Measurements from ENCODE around the gene PGM1. TPM values are rescaled to one million over a fixed set of nuclear protein-coding genes. Genes with fewer than 3 reads are reported as not detected.

PGM1 gene
- total RNA-seq, 3 donors from 2014 or later (not counting 1 experiment from before 2014, with no cell fraction given) = 23.5 to 31.4 (median 23.7) TPM

GRCh38 chr1:63617450-63617849 is 24.2 kb downstream of the PGM1 start:
- DNase-seq (no peak), ATAC-seq (no peak)
- Histone ChIP-seq H3K4me1 (ENCODE audit: control insufficient read depth, insufficient read depth, low read length) (no peaks in the 10 kb centered on the region), H3K27ac (ENCODE audit: low read length) (no peak overlapping the region), H3K36me3 (ENCODE audit: control insufficient read depth, insufficient read depth, low read length) (peaks cover 2% of the 10 kb centered on the region), H3K4me3 (ENCODE audit: low read length) (no peak overlapping the region), H3K27me3 (ENCODE audit: control insufficient read depth, insufficient read depth, low read length) (no peaks in the 10 kb centered on the region), H3K9me3 (ENCODE audit: control insufficient read depth, insufficient read depth, low read length) (no peaks in the 10 kb centered on the region)
- Mint-ChIP-seq H3K27me3 (ENCODE audit: low read depth in 2 of 2) (no peaks in the 10 kb centered on the region), H3K4me1 (peaks cover 20 to 26% of the 10 kb centered on the region in 2 donors), H3K36me3 (no peaks in the 10 kb centered on the region), H3K4me3 (no peak overlapping the region), H3K9me3 (no peaks in the 10 kb centered on the region), H3K27ac (no peak overlapping the region)
- intact Hi-C loops (cut with micrococcal nuclease) = no loop called here
- 98% methylated on average over 5 of the region's 6 CpGs for WGBS (ENCODE audit: insufficient coverage)
- TF ChIP-seq, protein P1, sequence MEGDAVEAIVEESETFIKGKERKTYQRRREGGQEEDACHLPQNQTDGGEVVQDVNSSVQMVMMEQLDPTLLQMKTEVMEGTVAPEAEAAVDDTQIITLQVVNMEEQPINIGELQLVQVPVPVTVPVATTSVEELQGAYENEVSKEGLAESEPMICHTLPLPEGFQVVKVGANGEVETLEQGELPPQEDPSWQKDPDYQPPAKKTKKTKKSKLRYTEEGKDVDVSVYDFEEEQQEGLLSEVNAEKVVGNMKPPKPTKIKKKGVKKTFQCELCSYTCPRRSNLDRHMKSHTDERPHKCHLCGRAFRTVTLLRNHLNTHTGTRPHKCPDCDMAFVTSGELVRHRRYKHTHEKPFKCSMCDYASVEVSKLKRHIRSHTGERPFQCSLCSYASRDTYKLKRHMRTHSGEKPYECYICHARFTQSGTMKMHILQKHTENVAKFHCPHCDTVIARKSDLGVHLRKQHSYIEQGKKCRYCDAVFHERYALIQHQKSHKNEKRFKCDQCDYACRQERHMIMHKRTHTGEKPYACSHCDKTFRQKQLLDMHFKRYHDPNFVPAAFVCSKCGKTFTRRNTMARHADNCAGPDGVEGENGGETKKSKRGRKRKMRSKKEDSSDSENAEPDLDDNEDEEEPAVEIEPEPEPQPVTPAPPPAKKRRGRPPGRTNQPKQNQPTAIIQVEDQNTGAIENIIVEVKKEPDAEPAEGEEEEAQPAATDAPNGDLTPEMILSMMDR (IDR thresholded peaks at IDR 0.05) = no peak

DNA sequence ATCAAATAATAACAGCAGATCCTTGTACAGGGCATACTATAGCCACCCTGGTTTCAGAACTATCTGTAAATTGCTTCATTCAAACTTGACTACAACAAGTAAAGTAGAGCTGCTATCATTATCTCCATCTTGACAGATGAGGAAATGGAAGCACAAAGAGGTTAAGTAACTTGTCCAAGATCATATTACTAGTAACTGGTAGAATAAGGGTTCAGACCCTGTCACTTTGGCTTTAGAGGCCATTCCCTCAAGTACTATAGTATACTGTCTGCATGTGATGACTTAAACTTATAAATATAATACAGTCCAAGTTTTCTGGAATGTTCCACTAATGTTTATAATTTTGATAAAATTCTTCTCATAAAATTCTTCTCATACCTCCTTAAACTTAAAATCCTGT is 24.8 kb downstream of the PGM1 start:
- H3K4me1 Mint-ChIP-seq = peaks cover 18 to 26% of the 10 kb centered on the region in 2 donors
- DNase-seq (no peak), ATAC-seq (no peak)
- H3K27ac ChIP-seq (ENCODE audit: low read length) = no peak overlapping the region
- H3K4me3 ChIP-seq (ENCODE audit: low read length) = no peak overlapping the region
- no peaks in the 10 kb centered on the region for H3K9me3 Mint-ChIP-seq
- intact Hi-C loops (cut with micrococcal nuclease) = no loop called here
- H3K36me3 Mint-ChIP-seq = no peaks in the 10 kb centered on the region
- no peak overlapping the region for H3K4me3 Mint-ChIP-seq
- no peaks in the 10 kb centered on the region for H3K27me3 Mint-ChIP-seq (ENCODE audit: low read depth in 2 of 2)
- TF ChIP-seq, protein P1 (IDR thresholded peaks at IDR 0.05) = no peak
- H3K36me3 ChIP-seq (ENCODE audit: control insufficient read depth, insufficient read depth, low read length) = peaks cover 2% of the 10 kb centered on the region
- H3K27ac Mint-ChIP-seq = no peak overlapping the region
- no peaks in the 10 kb centered on the region for H3K27me3 ChIP-seq (ENCODE audit: control insufficient read depth, insufficient read depth, low read length)
- H3K4me1 ChIP-seq (ENCODE audit: control insufficient read depth, insufficient read depth, low read length) = no peaks in the 10 kb centered on the region
- no peaks in the 10 kb centered on the region for H3K9me3 ChIP-seq (ENCODE audit: control insufficient read depth, insufficient read depth, low read length)

DNA sequence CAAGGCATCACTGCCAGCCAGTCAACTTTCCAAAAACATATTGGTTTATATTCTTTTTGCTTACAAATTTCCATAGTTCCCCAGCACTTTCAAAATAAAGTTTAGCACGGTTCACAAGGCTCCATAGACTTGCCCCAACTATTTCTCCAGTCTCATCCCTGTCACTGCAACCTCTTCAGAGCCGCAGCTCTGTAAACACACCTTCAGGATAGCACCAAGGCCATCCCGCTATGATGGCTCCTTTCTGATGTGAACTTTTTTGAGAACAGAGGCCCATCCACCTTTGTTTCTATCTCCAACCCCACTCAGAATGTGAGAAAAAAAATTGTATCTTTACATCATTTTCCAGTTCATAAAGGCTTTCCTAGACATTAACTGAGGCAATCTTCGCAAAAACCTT is 26.3 kb downstream of the PGM1 start:
- 89% methylated on average over 3 of the region's 4 CpGs for WGBS (ENCODE audit: insufficient coverage)
- Histone ChIP-seq H3K27me3 (ENCODE audit: control insufficient read depth, insufficient read depth, low read length) (no peaks in the 10 kb centered on the region), H3K36me3 (ENCODE audit: control insufficient read depth, insufficient read depth, low read length) (peaks cover 2% of the 10 kb centered on the region), H3K4me3 (ENCODE audit: low read length) (no peak overlapping the region), H3K27ac (ENCODE audit: low read length) (no peak overlapping the region), H3K9me3 (ENCODE audit: control insufficient read depth, insufficient read depth, low read length) (no peaks in the 10 kb centered on the region), H3K4me1 (ENCODE audit: control insufficient read depth, insufficient read depth, low read length) (no peaks in the 10 kb centered on the region)
- intact Hi-C loops (cut with micrococcal nuclease) = no loop called here
- Mint-ChIP-seq H3K9me3 (no peaks in the 10 kb centered on the region), H3K4me3 (no peak overlapping the region), H3K36me3 (no peaks in the 10 kb centered on the region), H3K4me1 (peaks cover 21 to 23% of the 10 kb centered on the region in 2 donors), H3K27ac (no peak overlapping the region), H3K27me3 (ENCODE audit: low read depth in 2 of 2) (no peaks in the 10 kb centered on the region)
- ATAC-seq (no peak), DNase-seq (no peak)
- TF ChIP-seq, protein P1 (IDR thresholded peaks at IDR 0.05) = no peak

DNA sequence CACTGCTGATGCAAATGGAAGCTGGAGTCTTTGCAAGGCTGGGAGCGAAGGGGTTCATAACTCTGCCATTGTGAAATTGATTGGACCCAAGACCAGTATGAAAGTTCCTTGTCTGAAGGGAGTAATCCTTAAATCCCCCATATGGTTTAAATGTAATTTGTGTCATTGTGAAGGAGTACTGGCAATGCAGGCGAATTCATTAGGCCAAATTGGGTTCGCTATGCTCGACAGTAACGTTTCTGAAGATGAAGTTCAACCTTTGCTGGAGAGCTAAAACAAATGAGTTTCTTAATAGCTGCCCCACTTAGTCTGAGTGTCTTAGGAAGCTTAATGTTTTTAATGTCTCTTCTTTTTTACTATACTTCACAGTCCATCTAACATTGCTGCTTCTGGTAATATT is 27.5 kb downstream of the PGM1 start:
- Mint-ChIP-seq H3K9me3 (no peaks in the 10 kb centered on the region), H3K4me1 (peaks cover 26 to 27% of the 10 kb centered on the region in 2 donors), H3K36me3 (no peaks in the 10 kb centered on the region), H3K27ac (no peak overlapping the region), H3K27me3 (ENCODE audit: low read depth in 2 of 2) (no peaks in the 10 kb centered on the region), H3K4me3 (no peak overlapping the region)
- H3K27me3 ChIP-seq (ENCODE audit: control insufficient read depth, insufficient read depth, low read length) = no peaks in the 10 kb centered on the region
- DNase-seq (no peak), ATAC-seq (no peak)
- H3K27ac ChIP-seq (ENCODE audit: low read length) = no peak overlapping the region
- TF ChIP-seq, protein P1 (IDR thresholded peaks at IDR 0.05) = no peak
- H3K4me3 ChIP-seq (ENCODE audit: low read length) = no peak overlapping the region
- H3K36me3 ChIP-seq (ENCODE audit: control insufficient read depth, insufficient read depth, low read length) = peaks cover 2% of the 10 kb centered on the region
- intact Hi-C loops (cut with micrococcal nuclease) = no loop called here
- 95% methylated on average over 5 of the region's 5 CpGs for whole genome bisulfite sequencing (ENCODE audit: insufficient coverage)
- no peaks in the 10 kb centered on the region for H3K9me3 ChIP-seq (ENCODE audit: control insufficient read depth, insufficient read depth, low read length)
- H3K4me1 ChIP-seq (ENCODE audit: control insufficient read depth, insufficient read depth, low read length) = no peaks in the 10 kb centered on the region
